ENCODE results near the gene TMEM18. TPM values are rescaled to one million over a fixed set of nuclear protein-coding genes. Genes with fewer than 3 reads are reported as not detected.

The TMEM18 gene
- total RNA-seq, 2 donors from 2014 or later = 16.4 to 19.6 TPM

DNA sequence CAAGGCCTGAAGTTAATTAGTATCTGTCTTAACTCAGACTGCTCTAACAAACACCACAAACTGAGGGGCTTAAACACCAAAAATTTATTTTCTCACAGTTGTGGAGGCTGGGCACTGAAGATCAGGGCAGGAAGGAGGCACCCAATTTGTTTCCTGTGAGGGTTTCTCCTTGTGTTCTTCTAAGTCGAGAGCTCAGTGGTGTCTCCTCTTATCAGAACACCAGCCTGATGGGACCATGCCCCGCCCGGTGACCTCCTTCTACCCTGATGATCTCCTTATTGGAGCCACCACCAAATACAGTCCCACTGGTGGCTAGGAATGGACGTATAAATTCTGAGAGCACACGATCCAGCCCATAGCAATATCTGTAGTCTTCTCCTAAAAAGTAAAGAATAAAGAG is 20.5 kb downstream of the TMEM18 start:
- Histone ChIP-seq H3K9ac (ENCODE audit: low read depth in 2 of 2, low read length in 2 of 2) (no peak overlapping the region), H3K27ac (no peak overlapping the region), H3K9me3 (no peaks in the 10 kb centered on the region), H3K4me3 (no peak overlapping the region), H3K27me3 (no peaks in the 10 kb centered on the region), H3K4me1 (no peaks in the 10 kb centered on the region), H3K36me3 (no peaks in the 10 kb centered on the region)
- TF ChIP-seq, protein P1, sequence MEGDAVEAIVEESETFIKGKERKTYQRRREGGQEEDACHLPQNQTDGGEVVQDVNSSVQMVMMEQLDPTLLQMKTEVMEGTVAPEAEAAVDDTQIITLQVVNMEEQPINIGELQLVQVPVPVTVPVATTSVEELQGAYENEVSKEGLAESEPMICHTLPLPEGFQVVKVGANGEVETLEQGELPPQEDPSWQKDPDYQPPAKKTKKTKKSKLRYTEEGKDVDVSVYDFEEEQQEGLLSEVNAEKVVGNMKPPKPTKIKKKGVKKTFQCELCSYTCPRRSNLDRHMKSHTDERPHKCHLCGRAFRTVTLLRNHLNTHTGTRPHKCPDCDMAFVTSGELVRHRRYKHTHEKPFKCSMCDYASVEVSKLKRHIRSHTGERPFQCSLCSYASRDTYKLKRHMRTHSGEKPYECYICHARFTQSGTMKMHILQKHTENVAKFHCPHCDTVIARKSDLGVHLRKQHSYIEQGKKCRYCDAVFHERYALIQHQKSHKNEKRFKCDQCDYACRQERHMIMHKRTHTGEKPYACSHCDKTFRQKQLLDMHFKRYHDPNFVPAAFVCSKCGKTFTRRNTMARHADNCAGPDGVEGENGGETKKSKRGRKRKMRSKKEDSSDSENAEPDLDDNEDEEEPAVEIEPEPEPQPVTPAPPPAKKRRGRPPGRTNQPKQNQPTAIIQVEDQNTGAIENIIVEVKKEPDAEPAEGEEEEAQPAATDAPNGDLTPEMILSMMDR (IDR thresholded peaks at IDR 0.05) = no peak
- no peak for DNase-seq
- intact Hi-C loops (cut with DNase I) = no loop called here

DNA sequence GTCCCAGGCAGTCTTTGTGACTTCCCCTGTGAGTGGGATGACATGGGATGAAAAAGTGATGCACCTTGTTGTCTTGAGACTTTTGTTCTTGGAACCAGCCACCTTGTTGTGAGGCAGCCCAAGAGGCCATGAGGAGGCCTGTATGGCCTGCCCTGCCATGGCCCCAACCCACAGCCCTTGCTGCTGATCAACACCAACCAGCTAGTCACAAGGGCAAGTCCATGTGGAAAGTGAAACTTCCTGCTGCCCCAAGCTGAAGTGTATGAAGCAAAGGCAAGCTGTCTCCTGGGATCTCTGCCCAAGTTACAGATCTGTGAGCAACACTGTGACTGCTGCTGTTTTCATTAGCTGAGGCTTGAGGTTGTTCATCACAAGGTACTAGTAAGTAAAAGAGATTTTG is 21.6 kb downstream of the TMEM18 start:
- H3K4me3 ChIP-seq = no peak overlapping the region
- no peak overlapping the region for H3K27ac ChIP-seq
- intact Hi-C loops (cut with DNase I) = no loop called here
- TF ChIP-seq, protein P1 (IDR thresholded peaks at IDR 0.05) = no peak
- H3K9me3 ChIP-seq = no peaks in the 10 kb centered on the region
- H3K9ac ChIP-seq (ENCODE audit: low read depth in 2 of 2, low read length in 2 of 2) = no peak overlapping the region
- no peaks in the 10 kb centered on the region for H3K27me3 ChIP-seq
- no peaks in the 10 kb centered on the region for H3K4me1 ChIP-seq
- H3K36me3 ChIP-seq = no peaks in the 10 kb centered on the region
- no peak for DNase-seq

DNA sequence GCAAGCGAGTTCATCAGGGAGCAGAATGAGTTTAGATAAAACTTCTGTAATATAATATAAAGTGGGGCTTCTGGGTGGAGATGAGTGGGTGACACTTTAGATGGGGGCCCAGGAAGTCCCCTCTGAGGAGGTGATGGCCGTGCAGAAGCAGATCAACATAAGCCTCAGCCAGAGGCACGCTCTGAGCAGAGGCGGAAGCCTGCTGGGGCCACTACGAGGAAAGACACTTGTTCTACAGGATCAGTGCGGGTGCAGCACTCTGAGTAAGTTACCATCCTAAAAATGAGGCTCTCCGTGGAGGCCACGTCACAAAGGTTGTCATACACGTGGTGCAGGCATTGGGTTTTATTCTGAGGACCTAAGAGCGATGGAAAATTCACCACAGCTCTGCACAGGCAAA is 22.3 kb downstream of the TMEM18 start:
- H3K4me1 ChIP-seq = no peaks in the 10 kb centered on the region
- TF ChIP-seq, protein P1 (IDR thresholded peaks at IDR 0.05) = no peak
- H3K9ac ChIP-seq (ENCODE audit: low read depth in 2 of 2, low read length in 2 of 2) = no peak overlapping the region
- H3K27ac ChIP-seq = no peak overlapping the region
- no peaks in the 10 kb centered on the region for H3K36me3 ChIP-seq
- no peaks in the 10 kb centered on the region for H3K9me3 ChIP-seq
- no peak for DNase-seq
- H3K27me3 ChIP-seq = no peaks in the 10 kb centered on the region
- intact Hi-C loops (cut with DNase I) = no loop called here
- H3K4me3 ChIP-seq = no peak overlapping the region

DNA sequence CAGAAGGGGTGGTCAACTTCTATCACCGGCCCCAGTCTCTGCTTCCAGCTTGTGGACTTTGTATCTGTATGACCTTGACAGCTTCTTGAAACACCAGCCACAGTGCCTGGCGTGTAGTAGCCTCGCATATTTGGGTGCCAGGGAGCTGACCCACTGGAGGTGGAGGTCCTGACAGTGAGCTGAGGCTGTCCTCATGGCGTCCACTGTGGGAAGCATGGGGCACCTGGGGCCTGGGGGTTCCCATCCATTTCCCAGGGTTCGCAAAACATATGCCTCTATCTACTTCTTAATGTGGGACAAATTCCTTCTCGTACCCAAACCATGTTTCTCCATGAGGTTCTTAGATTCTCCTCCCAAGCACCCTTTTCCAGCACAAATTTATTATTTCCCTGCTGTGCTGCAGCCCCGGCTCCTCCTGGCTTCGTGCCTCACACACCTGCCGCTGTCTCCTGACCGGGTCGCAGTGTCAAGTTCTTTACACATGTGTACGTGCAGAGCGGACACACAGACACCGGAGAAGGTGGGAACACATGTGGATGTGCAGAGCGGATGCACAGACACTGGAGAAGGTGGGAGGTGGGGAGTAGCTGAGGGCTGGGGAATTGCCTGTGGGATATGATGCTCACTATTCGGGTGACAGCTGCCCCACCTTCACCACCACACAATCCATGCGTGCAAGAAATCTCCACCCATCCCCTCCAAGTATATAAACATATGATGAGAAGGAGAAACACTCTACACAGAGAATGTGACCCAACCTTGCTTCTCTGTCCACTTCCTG is 23.4 kb downstream of the TMEM18 start:
- H3K4me1 ChIP-seq = no peaks in the 10 kb centered on the region
- H3K4me3 ChIP-seq = no peak overlapping the region
- intact Hi-C loops (cut with DNase I) = no loop called here
- no peaks in the 10 kb centered on the region for H3K9me3 ChIP-seq
- no peak for DNase-seq
- TF ChIP-seq, protein P1 (IDR thresholded peaks at IDR 0.05) = no peak
- no peak overlapping the region for H3K27ac ChIP-seq
- H3K9ac ChIP-seq (ENCODE audit: low read depth in 2 of 2, low read length in 2 of 2) = no peak overlapping the region
- H3K27me3 ChIP-seq = no peaks in the 10 kb centered on the region
- no peaks in the 10 kb centered on the region for H3K36me3 ChIP-seq

DNA sequence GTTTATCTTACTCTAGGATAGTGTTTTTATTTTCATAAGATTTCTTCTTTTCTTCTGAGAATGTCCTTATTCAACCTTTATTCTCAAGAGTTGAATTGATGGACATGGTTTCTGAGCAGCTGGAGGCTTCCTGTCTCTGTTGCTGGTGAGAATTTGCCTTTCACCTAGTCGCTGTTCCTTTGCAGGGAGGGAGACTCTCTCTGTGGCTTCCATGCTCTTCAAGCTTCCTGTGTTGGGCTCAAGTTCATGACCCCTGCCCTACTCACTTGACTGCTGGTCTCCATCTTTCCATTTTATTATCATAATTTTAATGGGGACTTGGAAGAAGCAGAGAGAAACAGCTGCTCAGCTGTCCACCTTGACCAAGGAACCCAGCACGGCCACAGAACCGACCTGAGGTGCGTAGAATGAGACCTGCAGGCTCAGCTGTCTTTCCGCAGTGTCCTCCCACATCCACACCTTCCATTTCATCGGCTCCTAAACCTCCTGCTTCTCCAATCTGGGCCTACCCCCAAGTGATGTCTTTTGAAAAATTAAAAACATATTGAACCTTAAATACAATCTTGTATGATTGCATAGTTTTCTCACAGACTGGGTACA is 24.2 kb downstream of the TMEM18 start:
- intact Hi-C loops (cut with DNase I) = no loop called here
- no peaks in the 10 kb centered on the region for H3K36me3 ChIP-seq
- H3K27ac ChIP-seq = no peak overlapping the region
- H3K9ac ChIP-seq (ENCODE audit: low read depth in 2 of 2, low read length in 2 of 2) = no peak overlapping the region
- H3K9me3 ChIP-seq = no peaks in the 10 kb centered on the region
- no peak overlapping the region for H3K4me3 ChIP-seq
- H3K27me3 ChIP-seq = no peaks in the 10 kb centered on the region
- DNase-seq = no peak
- no peaks in the 10 kb centered on the region for H3K4me1 ChIP-seq
- TF ChIP-seq, protein P1 (IDR thresholded peaks at IDR 0.05) = no peak

All from colonic mucosa (tissue), 4 donors.